GM12878 (cell line): ENCODE results near the gene PRSS16. TPM values are rescaled to one million over a fixed set of nuclear protein-coding genes. Genes with fewer than 3 reads are reported as not detected.

Source experiments
- ATAC-seq: fragments of 200-7000 bp; cut with Tn5 transposase; 3 replicates; pipeline ENCODE4 v1.9.1; 2020; ENCODE audit warnings: mild to moderate bottlenecking, moderate library complexity
- BruUV-seq: library from RNA; stranded (reverse); fragments of 400-500 nt; replicated peaks from 2 replicates; lab custom pipeline; 2021; lab: Mats Ljungman, UMichigan
- CTCF ChIA-PET: fragments of 300-600 bp; sonication (Branson Sonifier 250); formaldehyde crosslinking; extraction: SDS; loops from one replicate; lab custom pipeline; 2021; ENCODE audit warnings: inconsistent platforms; lab: Yijun Ruan, JAX
- POLR2A ChIA-PET: fragments of 350-600 bp; formaldehyde crosslinking; extraction: SDS; loops from one replicate; lab custom pipeline; 2021; ENCODE audit warnings: inconsistent platforms; lab: Charles Lee
- RAD21 ChIA-PET: fragments of 300-600 bp; sonication (Branson Sonifier 250); formaldehyde crosslinking; loops from one replicate; lab custom pipeline; 2023; ENCODE audit warnings: antibody characterized with exemption; ENCODE audit not compliant: unreplicated experiment; lab: Charles Lee
- SMC1A ChIA-PET: fragments of 300-600 bp; sonication (Branson Sonifier 250); formaldehyde crosslinking; loops from one replicate; lab custom pipeline; 2023; ENCODE audit not compliant: unreplicated experiment, uncharacterized antibody; lab: Charles Lee
- DNase-seq: peaks from one replicate; pipeline ENCODE4 v3.0.0-alpha.2; 2011; ENCODE audit warnings: low read depth, low spot score
- FAIRE-seq: peaks from 3 replicates; lab custom pipeline; 2011; peaks lifted over from hg19 to GRCh38; lab: Jason Lieb, UNC
- H2AFZ ChIP-seq: 2 replicates; pipeline ENCODE4 v1.6.0; 2011; ENCODE audit warnings: low read depth, low read length, control low read depth; ENCODE audit not compliant: control insufficient read depth
- H3K27ac ChIP-seq: 2 replicates; pipeline ENCODE4 v1.5.1; 2011; ENCODE audit warnings: control low read depth; ENCODE audit not compliant: control insufficient read depth, insufficient read depth
- H3K27me3 ChIP-seq, 2 experiments: replicated peaks in 1 of 2; 2 replicates each; pipeline versions ENCODE4 v1.6.0 to v1.6.1; 2011; ENCODE audit warnings: low read length in 1 of 2; ENCODE audit not compliant: control insufficient read depth in 2 of 2, insufficient read depth in 2 of 2
- H3K36me3 ChIP-seq, 2 experiments: 2 replicates each; pipeline ENCODE4 v1.5.1; 2011; ENCODE audit warnings: low read length in 1 of 2; ENCODE audit not compliant: control insufficient read depth in 2 of 2, insufficient read depth in 2 of 2
- H3K4me1 ChIP-seq: 2 replicates; pipeline ENCODE4 v1.6.1; 2011; ENCODE audit warnings: mild to moderate bottlenecking, low read length, moderate library complexity, mixed read lengths; ENCODE audit not compliant: control insufficient read depth, insufficient read depth
- H3K4me2 ChIP-seq: 2 replicates; pipeline ENCODE4 v1.6.0; 2011; ENCODE audit warnings: control low read depth; ENCODE audit not compliant: control insufficient read depth, insufficient read depth
- H3K4me3 ChIP-seq: fragments of 200-600 bp; sonication (generic); 2 replicates; pipeline ENCODE4 v1.5.1; 2016
- H3K79me2 ChIP-seq: 2 replicates; pipeline ENCODE4 v1.6.0; 2011; ENCODE audit warnings: low read length; ENCODE audit not compliant: control insufficient read depth, insufficient read depth
- H3K9ac ChIP-seq: 2 replicates; pipeline ENCODE4 v1.8.0; 2011; ENCODE audit warnings: low read length, control low read depth, mixed read lengths; ENCODE audit not compliant: control insufficient read depth, insufficient read depth
- H3K9me3 ChIP-seq: replicated peaks from 3 replicates; pipeline ENCODE4 v1.5.1; 2011; ENCODE audit warnings: mild to moderate bottlenecking, low read length; ENCODE audit not compliant: control insufficient read depth, insufficient read depth
- H4K20me1 ChIP-seq: 2 replicates; pipeline ENCODE4 v1.6.0; 2011; ENCODE audit not compliant: control insufficient read depth, insufficient read depth
- CEBPZ ChIP-seq: fragments of 150-350 bp; IDR thresholded peaks from 2 replicates; pipeline ENCODE4 v1.6.1; 2016; ENCODE audit warnings: low read depth, low read length
- MYB ChIP-seq: fragments of 150-350 bp; IDR thresholded peaks from 2 replicates; pipeline ENCODE4 v1.6.1; 2014; ENCODE audit warnings: mild to moderate bottlenecking, low read depth, low read length, borderline replicate concordance
- MYC ChIP-seq: IDR thresholded peaks from 2 replicates; pipeline ENCODE4 v1.6.1; 2011; ENCODE audit warnings: mild to moderate bottlenecking, low read length, moderate library complexity, inconsistent platforms; ENCODE audit not compliant: insufficient read depth, insufficient replicate concordance, insufficient read length, severe bottlenecking
- NFIC ChIP-seq: IDR thresholded peaks from 2 replicates; pipeline ENCODE4 v1.6.1; 2012; ENCODE audit warnings: low read depth, mild to moderate bottlenecking, inconsistent platforms, low read length, moderate library complexity
- NFYB ChIP-seq: IDR thresholded peaks from 2 replicates; pipeline ENCODE4 v1.6.1; 2011; ENCODE audit warnings: low read depth, mild to moderate bottlenecking, low read length, improper control_type of control experiment, moderate library complexity; ENCODE audit not compliant: insufficient read depth
- NRF1 ChIP-seq: conservative IDR thresholded peaks from 2 replicates; pipeline ENCODE4 v1.6.1; 2011; ENCODE audit warnings: mild to moderate bottlenecking, low read depth, low read length, improper control_type of control experiment
- SMAD5 ChIP-seq: IDR thresholded peaks from 2 replicates; pipeline ENCODE4 v1.6.1; 2016; ENCODE audit warnings: antibody characterized with exemption, low read depth
- ZNF24 ChIP-seq: fragments of 450-650 bp; IDR thresholded peaks from 2 replicates; pipeline ENCODE4 v1.6.1; 2017; ENCODE audit warnings: antibody characterized with exemption, mild to moderate bottlenecking
- WGBS: methylation state at CpG from one replicate; pipeline ENCODE4 v1.1.6; 2016; ENCODE audit warnings: low lambda C conversion rate; ENCODE audit not compliant: insufficient replicate concordance, insufficient coverage; ENCODE audit errors: missing lambda C conversion rate; 5-methylcytosine and 5-hydroxymethylcytosine counted together
- in situ Hi-C: fragments of 300-500 bp; cut with MboI; formaldehyde crosslinking; loops from 9 replicates; pipeline ENCODE4 v1.14.3; 2018; ENCODE audit warnings: mixed read lengths
- intact Hi-C: fragments of 100-400 bp; cut with micrococcal nuclease; formaldehyde crosslinking; loops from one replicate; pipeline ENCODE4 v1.14.2; 2022; ENCODE audit not compliant: unreplicated experiment
- polyA plus RNA-seq, 11 experiments: library from polyadenylated mRNA; depleted of rRNA in 4 of 11; unstranded in 6 of 11; stranded (reverse) in 5 of 11; fragments of >200 nt; fragmentation: Nextera tagmentation in 4 of 11; fragmentation: Illumina TruSeq in 1 of 11; extraction: Ambion mirVana in 4 of 11; extraction: Trizol in 1 of 11; gene quantifications; 1 replicate in 1 of 11; 2 replicates in 10 of 11; pipeline versions ENCODE4 v1.2.1 to v1.2.3, GENCODE V29; 2011 to 2016; ENCODE audit warnings: inconsistent platforms in 2 of 11, missing spikeins in 2 of 11, low read depth in 1 of 11
- total RNA-seq, 4 experiments: library from RNA; depleted of rRNA in 3 of 4; stranded (reverse); fragments of >200 nt in 3 of 4; fragmentation: Illumina TruSeq in 1 of 4; extraction: Trizol in 1 of 4; gene quantifications; 2 replicates each; pipeline versions ENCODE4 v1.2.1 to v1.2.3, GENCODE V29; 2013 to 2021
- TF ChIP-seq, protein P1 (sequence below): fragments of 450-650 bp; IDR thresholded peaks from 2 replicates; pipeline ENCODE4 v1.6.1; 2016; ENCODE audit warnings: mild to moderate bottlenecking, moderate library complexity, borderline replicate concordance
- TF ChIP-seq, protein P2 (sequence below): IDR thresholded peaks from 2 replicates; pipeline ENCODE4 v1.6.1; 2012; ENCODE audit warnings: low read length, inconsistent platforms

The PRSS16 gene
- total and polyA plus RNA-seq, 10 of the 15 experiments (the other 5 are each of a cell fraction or from before 2014, with no cell fraction given): 2.1 to 12.8 (median 6.6) TPM

- TF ChIP-seq MYC (no peak), SMAD5 (no peak), NRF1 (no peak), NFIC (no peak)
Measured at GRCh38 chr6:27234576-27234975, 12.9 kb upstream of the PRSS16 start (continued).

- RAD21 ChIA-PET: no interaction called here
- H3K4me2 ChIP-seq: peak overlapping the region; percentile 93
- FAIRE-seq: no peak
- TF ChIP-seq CEBPZ (no peak), ZNF24 (peak; percentile 95), NFYB (no peak), MYB (no peak)
- TF ChIP-seq, protein P1, sequence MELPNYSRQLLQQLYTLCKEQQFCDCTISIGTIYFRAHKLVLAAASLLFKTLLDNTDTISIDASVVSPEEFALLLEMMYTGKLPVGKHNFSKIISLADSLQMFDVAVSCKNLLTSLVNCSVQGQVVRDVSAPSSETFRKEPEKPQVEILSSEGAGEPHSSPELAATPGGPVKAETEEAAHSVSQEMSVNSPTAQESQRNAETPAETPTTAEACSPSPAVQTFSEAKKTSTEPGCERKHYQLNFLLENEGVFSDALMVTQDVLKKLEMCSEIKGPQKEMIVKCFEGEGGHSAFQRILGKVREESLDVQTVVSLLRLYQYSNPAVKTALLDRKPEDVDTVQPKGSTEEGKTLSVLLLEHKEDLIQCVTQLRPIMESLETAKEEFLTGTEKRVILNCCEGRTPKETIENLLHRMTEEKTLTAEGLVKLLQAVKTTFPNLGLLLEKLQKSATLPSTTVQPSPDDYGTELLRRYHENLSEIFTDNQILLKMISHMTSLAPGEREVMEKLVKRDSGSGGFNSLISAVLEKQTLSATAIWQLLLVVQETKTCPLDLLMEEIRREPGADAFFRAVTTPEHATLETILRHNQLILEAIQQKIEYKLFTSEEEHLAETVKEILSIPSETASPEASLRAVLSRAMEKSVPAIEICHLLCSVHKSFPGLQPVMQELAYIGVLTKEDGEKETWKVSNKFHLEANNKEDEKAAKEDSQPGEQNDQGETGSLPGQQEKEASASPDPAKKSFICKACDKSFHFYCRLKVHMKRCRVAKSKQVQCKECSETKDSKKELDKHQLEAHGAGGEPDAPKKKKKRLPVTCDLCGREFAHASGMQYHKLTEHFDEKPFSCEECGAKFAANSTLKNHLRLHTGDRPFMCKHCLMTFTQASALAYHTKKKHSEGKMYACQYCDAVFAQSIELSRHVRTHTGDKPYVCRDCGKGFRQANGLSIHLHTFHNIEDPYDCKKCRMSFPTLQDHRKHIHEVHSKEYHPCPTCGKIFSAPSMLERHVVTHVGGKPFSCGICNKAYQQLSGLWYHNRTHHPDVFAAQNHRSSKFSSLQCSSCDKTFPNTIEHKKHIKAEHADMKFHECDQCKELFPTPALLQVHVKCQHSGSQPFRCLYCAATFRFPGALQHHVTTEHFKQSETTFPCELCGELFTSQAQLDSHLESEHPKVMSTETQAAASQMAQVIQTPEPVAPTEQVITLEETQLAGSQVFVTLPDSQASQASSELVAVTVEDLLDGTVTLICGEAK: no peak
- TF ChIP-seq, protein P2, sequence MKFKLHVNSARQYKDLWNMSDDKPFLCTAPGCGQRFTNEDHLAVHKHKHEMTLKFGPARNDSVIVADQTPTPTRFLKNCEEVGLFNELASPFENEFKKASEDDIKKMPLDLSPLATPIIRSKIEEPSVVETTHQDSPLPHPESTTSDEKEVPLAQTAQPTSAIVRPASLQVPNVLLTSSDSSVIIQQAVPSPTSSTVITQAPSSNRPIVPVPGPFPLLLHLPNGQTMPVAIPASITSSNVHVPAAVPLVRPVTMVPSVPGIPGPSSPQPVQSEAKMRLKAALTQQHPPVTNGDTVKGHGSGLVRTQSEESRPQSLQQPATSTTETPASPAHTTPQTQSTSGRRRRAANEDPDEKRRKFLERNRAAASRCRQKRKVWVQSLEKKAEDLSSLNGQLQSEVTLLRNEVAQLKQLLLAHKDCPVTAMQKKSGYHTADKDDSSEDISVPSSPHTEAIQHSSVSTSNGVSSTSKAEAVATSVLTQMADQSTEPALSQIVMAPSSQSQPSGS: no peak
Measured at GRCh38 chr6:27237089-27237803, 10.3 kb upstream of the PRSS16 start.

More at GRCh38 chr6:27237089-27237803, 10.3 kb upstream of the PRSS16 start:
- Histone ChIP-seq H3K4me3 (peak overlapping the region; percentile 67), H3K9me3 (no peaks in the 10 kb centered on the region; the same call in 2 of the 3 replicates), H2AFZ (peak overlapping the region; percentile 57), H4K20me1 (no peaks in the 10 kb centered on the region), H3K27ac (no peak overlapping the region), H3K27me3 (no peaks in the 10 kb centered on the region), H3K9ac (no peak overlapping the region), H3K36me3 (no peaks in the 10 kb centered on the region), H3K4me1 (peaks cover 9% of the 10 kb centered on the region), H3K79me2 (no peaks in the 10 kb centered on the region)
- CTCF ChIA-PET: interaction anchor here (0.7 to 1.9 kb wide), 4 partner anchors 14 to 282 kb away, joined by 3 to 4 read pairs (median 4); no protein-coding TSS in a partner anchor
- DNase-seq: no peak
- intact Hi-C loops (no loop called here), in situ Hi-C loops (no loop called here)
- no TSS peak for BruUV-seq
- POLR2A ChIA-PET: no interaction called here
- WGBS: 14% methylated on average over 20 of the region's 20 CpGs
- SMC1A ChIA-PET: interaction anchor here (0.6 to 0.7 kb wide), 4 partner anchors 12 to 1090 kb away, joined by 3 read pairs; no protein-coding TSS in a partner anchor
- ATAC-seq: peak; percentile 75
